ENCODE data around the gene SRSF7. TPM values are rescaled to one million over a fixed set of nuclear protein-coding genes. Genes with fewer than 3 reads are reported as not detected.
"Not testable (repeated sequence)": the region's sequence is repeated elsewhere in the genome, so short reads cannot be mapped to it uniquely, and the experiment has no call there.

The SRSF7 gene
- total RNA-seq, 1 donor from 2014 or later = 417 TPM

DNA sequence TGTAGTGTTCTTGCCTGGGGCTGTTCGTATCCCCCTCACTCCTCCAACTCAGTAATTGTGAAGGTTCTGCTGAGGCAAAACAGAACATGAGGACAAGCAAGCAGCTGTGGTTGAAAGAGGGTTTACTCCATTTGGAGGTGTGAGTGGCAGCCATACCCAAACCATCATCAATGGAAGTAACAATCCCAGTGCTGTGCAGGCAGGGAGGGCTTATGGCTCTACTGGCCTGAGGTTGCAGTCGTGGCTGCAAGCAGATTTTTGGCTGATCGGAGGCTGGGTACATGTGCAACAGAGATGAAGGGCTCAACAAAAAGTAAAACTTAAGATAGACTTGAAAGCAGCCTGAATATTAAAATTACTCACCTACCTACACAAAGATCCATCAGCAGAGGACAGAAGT is 13.2 kb downstream of the SRSF7 start:
- Mint-ChIP-seq H3K36me3 (ENCODE audit: low read depth) (peaks cover 36% of the 10 kb centered on the region), H3K9me3 (no peaks in the 10 kb centered on the region), H3K4me3 (no peak overlapping the region), H3K4me1 (ENCODE audit: low read depth) (peaks cover 6% of the 10 kb centered on the region), H3K27me3 (ENCODE audit: insufficient read depth) (no peaks in the 10 kb centered on the region), H3K27ac (peak overlapping the region; percentile 49)
- intact Hi-C loops (cut with micrococcal nuclease) = no loop called here
- DNase-seq (ENCODE audit: low spot score) = no peak

DNA sequence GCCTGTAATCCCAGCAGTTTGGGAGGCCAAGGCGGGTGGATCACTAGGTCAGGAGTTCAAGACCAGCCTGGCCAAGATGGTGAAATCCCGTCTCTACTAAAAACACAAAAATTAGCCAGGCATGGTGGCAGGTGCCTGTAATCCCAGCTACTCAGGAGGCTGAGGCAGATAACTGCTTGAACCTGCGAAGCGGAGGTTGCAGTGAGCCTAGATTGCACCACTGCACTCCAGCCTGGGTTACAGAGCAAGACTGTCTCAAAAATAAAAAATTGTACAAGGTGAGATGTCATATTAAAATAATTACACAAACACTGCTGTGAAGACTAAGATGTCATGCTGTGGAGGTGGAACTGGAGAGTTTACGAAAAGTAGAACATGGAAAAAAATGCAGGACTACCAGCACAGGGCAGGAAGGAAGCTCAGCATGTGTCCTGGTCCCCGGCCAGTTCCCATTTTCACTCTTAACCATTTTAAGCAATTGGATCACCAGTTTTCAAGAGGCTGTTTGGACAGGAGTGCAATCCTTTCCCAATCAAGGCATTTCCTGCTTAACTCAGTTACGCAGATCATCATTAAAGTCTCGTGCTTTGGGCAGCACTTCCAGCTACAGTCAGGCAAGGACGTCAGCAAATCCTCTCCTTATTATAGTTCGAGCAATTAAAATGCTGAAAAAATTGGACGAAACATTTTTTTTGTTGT is 14.0 kb downstream of the SRSF7 start:
- intact Hi-C loops (cut with micrococcal nuclease); DNase-seq (ENCODE audit: low spot score); H3K27me3 Mint-ChIP-seq (ENCODE audit: insufficient read depth); H3K4me1 Mint-ChIP-seq (ENCODE audit: low read depth); H3K9me3 Mint-ChIP-seq; H3K4me3 Mint-ChIP-seq; H3K27ac Mint-ChIP-seq: not testable (repeated sequence)
- H3K36me3 Mint-ChIP-seq (ENCODE audit: low read depth) = peaks cover 34% of the 10 kb centered on the region

DNA sequence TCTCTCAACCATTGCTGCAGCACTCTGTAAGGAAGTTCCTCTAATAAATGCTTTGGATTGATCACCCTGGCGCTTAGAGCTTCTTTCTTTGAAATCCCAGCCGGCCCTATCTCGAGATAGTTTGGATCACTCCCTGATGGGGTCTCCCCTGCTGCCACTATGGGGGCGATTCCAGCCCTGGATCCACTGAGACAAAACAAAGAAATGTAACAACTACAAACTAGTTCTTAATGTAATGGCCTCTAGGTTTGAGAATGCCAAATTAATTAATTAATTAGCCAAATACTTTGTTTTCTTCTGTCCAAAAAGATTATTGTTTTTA is 15.2 kb downstream of the SRSF7 start:
- H3K4me1 Mint-ChIP-seq (ENCODE audit: low read depth) = peaks cover 3% of the 10 kb centered on the region
- H3K27ac Mint-ChIP-seq = no peak overlapping the region
- H3K9me3 Mint-ChIP-seq = no peaks in the 10 kb centered on the region
- H3K4me3 Mint-ChIP-seq = no peak overlapping the region
- peaks cover 37% of the 10 kb centered on the region for H3K36me3 Mint-ChIP-seq (ENCODE audit: low read depth)
- no peaks in the 10 kb centered on the region for H3K27me3 Mint-ChIP-seq (ENCODE audit: insufficient read depth)
- DNase-seq (ENCODE audit: low spot score) = no peak
- intact Hi-C loops (cut with micrococcal nuclease) = no loop called here

DNA sequence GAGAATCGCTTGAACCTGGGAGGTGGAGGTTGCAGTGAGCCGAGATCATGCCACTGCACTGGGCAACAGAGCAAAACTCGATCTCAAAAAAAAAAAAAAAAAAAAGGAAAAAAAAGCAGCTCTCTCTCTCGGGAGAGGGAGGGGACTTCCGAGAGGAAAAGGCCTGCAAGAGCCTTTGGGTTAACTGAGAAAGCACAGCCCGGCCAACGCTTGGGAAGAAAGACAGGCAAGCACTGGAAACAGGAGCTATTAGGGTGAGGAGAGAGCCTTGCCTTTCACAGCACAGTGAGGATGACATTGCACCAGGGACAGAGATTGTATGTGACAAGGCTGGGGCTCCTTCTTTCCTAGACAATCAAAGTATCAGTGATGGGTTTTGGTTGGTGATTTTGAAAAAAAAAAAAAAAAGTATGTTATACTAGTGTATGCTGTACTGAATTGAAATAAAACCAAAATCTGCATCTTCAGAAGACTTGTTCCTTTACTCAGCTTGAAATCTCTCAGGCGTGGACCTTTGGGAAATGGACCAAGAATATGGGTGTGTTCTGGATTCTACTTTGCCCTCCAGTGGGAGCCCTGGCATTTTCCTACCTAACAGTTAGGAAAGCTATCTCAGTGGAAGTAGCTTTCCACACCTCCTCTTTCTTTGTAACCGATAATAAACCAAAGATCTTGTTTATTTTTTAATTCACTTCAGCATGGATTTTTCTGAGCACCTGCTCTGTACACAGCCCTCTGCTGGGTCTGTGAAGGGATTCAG is 16.7 kb downstream of the SRSF7 start:
- intact Hi-C loops (cut with micrococcal nuclease) = no loop called here
- Mint-ChIP-seq H3K27ac (peak overlapping the region; percentile 35), H3K9me3 (no peaks in the 10 kb centered on the region), H3K27me3 (ENCODE audit: insufficient read depth) (no peaks in the 10 kb centered on the region), H3K4me1 (ENCODE audit: low read depth) (no peaks in the 10 kb centered on the region), H3K36me3 (ENCODE audit: low read depth) (peaks cover 38% of the 10 kb centered on the region), H3K4me3 (no peak overlapping the region)
- DNase-seq (ENCODE audit: low spot score) = no peak

DNA sequence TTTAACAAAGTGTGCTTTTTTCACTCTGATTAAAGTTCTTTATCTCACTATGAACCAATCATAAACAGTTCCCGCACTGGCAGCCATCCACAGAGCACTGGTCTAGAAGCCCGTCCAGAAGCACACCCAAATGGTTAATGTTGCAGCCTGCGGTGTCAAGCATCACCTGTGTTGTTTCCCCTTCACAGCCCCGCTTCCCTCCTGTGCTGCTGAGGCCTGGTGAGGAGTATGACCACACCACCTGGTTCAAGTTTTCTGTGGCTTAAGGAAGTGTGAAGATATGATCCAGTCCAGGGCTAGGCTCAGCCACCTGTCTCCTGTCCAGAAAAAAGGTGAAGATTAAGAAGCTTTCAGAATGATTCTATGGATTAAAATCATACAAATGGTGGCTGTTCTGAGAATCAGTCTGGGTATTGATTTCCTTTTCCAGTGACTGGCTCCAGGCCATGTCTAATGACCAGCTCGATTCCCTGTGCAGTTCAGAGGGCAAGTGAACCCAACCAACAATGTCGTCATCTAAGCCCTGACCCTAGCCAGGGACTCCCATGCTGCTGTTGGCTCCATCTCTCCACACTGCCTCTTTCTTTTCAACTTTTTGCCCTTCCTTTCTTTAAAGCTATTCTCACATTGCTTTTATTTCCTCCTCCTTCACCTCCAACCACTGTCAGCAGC is 17.7 kb downstream of the SRSF7 start:
- Mint-ChIP-seq H3K4me1 (ENCODE audit: low read depth) (no peaks in the 10 kb centered on the region), H3K4me3 (no peak overlapping the region), H3K27me3 (ENCODE audit: insufficient read depth) (no peaks in the 10 kb centered on the region), H3K27ac (peak overlapping the region; percentile 69), H3K9me3 (no peaks in the 10 kb centered on the region), H3K36me3 (ENCODE audit: low read depth) (peaks cover 32% of the 10 kb centered on the region)
- DNase-seq (ENCODE audit: low spot score) = no peak
- intact Hi-C loops (cut with micrococcal nuclease) = no loop called here

DNA sequence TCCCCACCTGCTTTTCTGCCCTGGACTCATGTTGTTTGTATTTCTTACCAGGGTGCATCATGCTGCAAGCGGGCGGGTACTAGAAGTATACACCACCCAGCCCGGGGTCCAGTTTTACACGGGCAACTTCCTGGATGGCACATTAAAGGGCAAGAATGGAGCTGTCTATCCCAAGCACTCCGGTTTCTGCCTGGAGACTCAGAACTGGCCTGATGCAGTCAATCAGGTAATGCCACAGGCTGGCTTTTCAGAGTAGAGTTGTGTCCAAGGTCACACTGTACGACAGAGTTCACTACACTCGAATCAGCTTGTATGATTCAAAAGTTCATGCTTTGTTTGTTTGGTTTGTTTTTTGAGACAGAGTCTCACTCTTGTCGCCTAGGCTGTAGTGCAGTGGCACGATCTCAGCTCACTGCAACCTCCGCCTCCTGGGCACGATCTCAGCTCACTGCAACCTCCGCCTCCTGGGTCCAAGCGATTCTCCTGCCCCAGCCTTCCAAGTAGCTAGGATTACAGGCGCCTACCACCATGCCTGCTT is 19.4 kb downstream of the SRSF7 start:
- no peaks in the 10 kb centered on the region for H3K27me3 Mint-ChIP-seq (ENCODE audit: insufficient read depth)
- no peaks in the 10 kb centered on the region for H3K9me3 Mint-ChIP-seq
- no peak overlapping the region for H3K4me3 Mint-ChIP-seq
- peak overlapping the region; percentile 4 for H3K27ac Mint-ChIP-seq
- H3K4me1 Mint-ChIP-seq (ENCODE audit: low read depth) = no peaks in the 10 kb centered on the region
- no peak for DNase-seq (ENCODE audit: low spot score)
- peaks cover 25% of the 10 kb centered on the region for H3K36me3 Mint-ChIP-seq (ENCODE audit: low read depth)
- intact Hi-C loops (cut with micrococcal nuclease) = no loop called here

DNA sequence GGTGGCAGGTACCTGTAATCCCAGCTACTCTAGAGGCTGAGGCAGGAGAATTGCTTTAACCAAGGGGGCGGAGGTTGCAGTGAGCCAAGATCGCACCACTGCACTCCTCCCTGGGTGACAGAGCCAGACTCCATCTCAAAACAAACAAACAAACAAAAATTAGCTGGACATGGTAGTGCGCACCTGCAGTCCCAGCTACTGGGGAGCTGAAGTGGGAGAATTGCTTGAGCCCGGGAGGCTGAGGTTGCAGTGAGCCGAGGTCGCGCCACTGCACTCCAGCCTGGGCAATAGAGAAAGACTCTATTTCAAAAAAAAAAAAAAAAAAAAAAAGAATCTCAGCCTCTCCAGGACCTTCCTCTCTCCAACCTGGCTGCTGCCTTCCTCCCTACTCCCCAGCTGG is 20.1 kb downstream of the SRSF7 start:
- Mint-ChIP-seq H3K27ac (no peak overlapping the region), H3K27me3 (ENCODE audit: insufficient read depth) (no peaks in the 10 kb centered on the region), H3K4me1 (ENCODE audit: low read depth) (peaks cover under 1% of the 10 kb centered on the region), H3K4me3 (no peak overlapping the region), H3K36me3 (ENCODE audit: low read depth) (peaks cover 25% of the 10 kb centered on the region), H3K9me3 (no peaks in the 10 kb centered on the region)
- DNase-seq (ENCODE audit: low spot score) = no peak
- intact Hi-C loops (cut with micrococcal nuclease) = no loop called here

DNA sequence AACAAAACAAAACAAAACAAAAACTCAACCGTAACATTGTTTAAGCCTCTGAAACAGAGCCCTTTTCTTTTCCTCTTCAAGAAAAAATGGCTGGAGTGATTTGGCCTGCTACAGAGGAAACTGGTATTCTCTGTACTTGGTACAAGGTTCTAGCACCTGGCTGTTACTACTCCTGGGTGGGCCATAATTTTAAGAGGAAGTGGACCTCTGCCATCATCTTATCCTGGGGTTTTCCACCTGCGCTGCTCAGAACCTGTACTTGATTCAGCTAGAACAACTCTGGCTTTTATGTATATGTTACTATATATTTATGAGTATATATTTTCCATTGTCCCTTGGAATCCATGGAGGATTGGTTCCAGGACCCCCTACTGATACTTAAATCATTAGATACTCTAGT is 22.5 kb downstream of the SRSF7 start:
- no peak overlapping the region for H3K27ac Mint-ChIP-seq
- H3K36me3 Mint-ChIP-seq (ENCODE audit: low read depth) = peaks cover 27% of the 10 kb centered on the region
- no peak overlapping the region for H3K4me3 Mint-ChIP-seq
- intact Hi-C loops (cut with micrococcal nuclease) = no loop called here
- no peaks in the 10 kb centered on the region for H3K9me3 Mint-ChIP-seq
- no peaks in the 10 kb centered on the region for H3K27me3 Mint-ChIP-seq (ENCODE audit: insufficient read depth)
- DNase-seq (ENCODE audit: low spot score) = no peak
- H3K4me1 Mint-ChIP-seq (ENCODE audit: low read depth) = peaks cover 20% of the 10 kb centered on the region

DNA sequence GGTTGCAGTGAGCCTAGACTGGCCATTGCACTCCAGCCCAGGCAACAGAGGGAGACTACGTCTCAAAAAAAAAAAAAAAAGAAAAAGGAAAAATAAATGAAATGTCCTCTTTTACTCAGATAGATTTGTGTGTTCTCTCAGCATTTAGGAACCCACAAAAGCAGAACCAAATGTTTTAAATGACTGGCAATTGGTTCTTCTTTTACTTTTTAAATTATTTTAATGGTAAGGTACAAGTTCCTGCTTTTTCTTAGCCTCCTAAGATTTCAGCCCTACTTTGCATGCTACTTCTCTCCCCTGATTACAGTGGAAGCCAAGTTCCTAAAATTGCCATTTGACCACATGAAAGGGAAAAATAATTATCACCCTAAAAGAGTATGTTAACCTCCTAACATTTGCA is 23.5 kb downstream of the SRSF7 start:
- Mint-ChIP-seq H3K4me1 (ENCODE audit: low read depth) (peaks cover 30% of the 10 kb centered on the region), H3K27ac (peak overlapping the region; percentile 2), H3K36me3 (ENCODE audit: low read depth) (peaks cover 23% of the 10 kb centered on the region), H3K4me3 (no peak overlapping the region), H3K9me3 (no peaks in the 10 kb centered on the region), H3K27me3 (ENCODE audit: insufficient read depth) (no peaks in the 10 kb centered on the region)
- no peak for DNase-seq (ENCODE audit: low spot score)
- intact Hi-C loops (cut with micrococcal nuclease) = no loop called here

DNA sequence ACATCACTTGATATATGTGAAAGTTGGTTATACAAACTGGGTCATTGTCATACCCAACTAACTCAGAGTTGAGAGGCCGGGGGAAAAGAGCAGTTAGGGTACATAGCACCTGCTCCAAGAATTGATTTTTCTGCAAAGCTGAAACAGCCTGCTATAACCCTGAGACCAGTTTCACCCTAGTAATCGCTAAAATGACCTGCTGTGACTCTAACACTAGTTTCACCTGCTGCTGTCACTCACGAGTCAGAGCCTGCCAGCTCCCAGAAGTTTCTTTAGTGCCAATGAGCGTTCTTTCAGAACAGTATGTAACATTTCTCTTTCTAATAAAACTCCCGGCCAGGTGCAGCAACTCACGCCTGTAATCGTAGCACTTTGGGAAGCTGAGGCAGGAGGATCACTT is 28.0 kb downstream of the SRSF7 start:
- Mint-ChIP-seq H3K27me3 (ENCODE audit: insufficient read depth) (no peaks in the 10 kb centered on the region), H3K27ac (peak overlapping the region; percentile 94), H3K36me3 (ENCODE audit: low read depth) (peaks cover 39% of the 10 kb centered on the region), H3K9me3 (peaks cover 6% of the 10 kb centered on the region), H3K4me3 (peak overlapping the region; percentile 74), H3K4me1 (ENCODE audit: low read depth) (peaks cover 54% of the 10 kb centered on the region)
- no peak for DNase-seq (ENCODE audit: low spot score)
- intact Hi-C loops (cut with micrococcal nuclease) = loop anchor here (2.0 to 5.0 kb wide), 5 partner anchors 32 to 406 kb away; no protein-coding TSS in a partner anchor

DNA sequence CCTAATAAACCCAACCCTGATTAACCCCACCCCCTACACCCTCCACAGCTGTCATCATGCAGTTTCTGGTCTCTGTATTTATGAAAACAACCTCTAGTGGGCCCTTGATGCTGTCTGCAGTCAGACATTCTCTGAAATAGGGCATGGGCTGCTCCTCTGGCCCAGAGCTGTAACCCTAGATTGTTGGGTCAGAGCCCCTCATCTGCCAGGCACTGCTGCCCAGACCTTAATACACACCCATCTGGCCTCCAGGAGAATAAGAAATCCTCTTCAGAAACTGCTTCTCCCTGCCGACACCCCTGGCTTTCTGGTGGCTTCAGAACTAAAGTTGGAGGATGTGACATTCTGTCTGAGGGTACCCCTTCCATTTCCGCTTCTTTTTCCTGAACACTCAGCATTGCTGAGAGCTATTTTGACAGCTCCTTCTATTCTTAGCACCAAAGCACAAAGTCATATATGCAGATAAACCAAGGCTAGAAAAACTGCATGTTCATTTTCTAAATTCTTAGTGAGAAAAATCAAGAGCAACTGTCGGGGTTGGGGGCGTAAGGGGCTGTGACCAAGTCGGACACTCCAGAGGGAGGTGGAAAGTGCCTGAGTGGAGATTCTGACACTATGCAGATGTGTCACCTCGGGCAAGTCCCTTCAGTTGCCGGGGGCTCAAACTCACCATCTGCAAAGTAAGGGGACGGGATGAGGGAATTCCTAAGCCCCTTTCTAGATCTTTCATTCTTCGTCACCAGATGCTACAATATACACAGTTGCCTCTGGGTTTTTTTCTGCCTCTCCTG is 28.7 kb downstream of the SRSF7 start:
- intact Hi-C loops (cut with micrococcal nuclease) = loop anchor here (1.0 to 5.0 kb wide), 11 partner anchors 13 to 405 kb away; partner anchors contain the start of gene SRSF7
- peaks cover 40% of the 10 kb centered on the region for H3K36me3 Mint-ChIP-seq (ENCODE audit: low read depth)

DNA sequence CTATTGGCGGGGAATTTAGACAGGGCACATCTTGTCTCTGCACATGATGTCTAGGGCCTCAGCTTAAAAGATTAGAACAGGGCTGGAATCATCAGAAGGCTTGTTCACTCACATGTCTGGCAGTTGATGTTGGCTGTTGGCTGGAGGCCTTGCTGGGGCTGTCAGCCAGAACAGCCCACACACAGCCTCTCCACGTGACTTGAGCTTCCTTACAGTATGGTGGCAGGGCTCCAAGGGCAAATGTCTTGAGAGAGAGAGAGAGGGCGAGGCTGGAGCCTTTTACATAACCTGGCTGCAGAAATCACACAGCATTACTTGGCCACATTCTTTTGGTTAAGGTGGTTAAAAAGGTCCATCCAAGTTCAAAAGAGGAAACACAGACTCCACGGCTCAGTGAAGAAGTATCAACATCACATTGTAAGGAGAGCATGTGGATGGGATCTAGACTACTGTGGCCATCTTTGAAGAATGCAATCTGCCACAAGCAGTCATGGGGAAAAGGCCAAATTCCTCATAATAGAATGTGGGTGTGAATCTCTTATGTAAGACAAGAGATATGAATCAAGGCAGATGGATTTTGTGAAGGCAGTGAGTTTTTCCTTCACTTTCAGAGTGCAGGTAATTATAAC is 30.4 kb downstream of the SRSF7 start:
- no peak for DNase-seq (ENCODE audit: low spot score)
- H3K4me1 Mint-ChIP-seq (ENCODE audit: low read depth) = peaks cover 59% of the 10 kb centered on the region
- intact Hi-C loops (cut with micrococcal nuclease) = loop anchor here (5.0 kb wide), 2 partner anchors 38 to 403 kb away; no protein-coding TSS in a partner anchor
- no peaks in the 10 kb centered on the region for H3K27me3 Mint-ChIP-seq (ENCODE audit: insufficient read depth)
- H3K36me3 Mint-ChIP-seq (ENCODE audit: low read depth) = peaks cover 48% of the 10 kb centered on the region
- H3K4me3 Mint-ChIP-seq = peak overlapping the region; percentile 40
- H3K27ac Mint-ChIP-seq = peak overlapping the region; percentile 87
- H3K9me3 Mint-ChIP-seq = peaks cover 6% of the 10 kb centered on the region

More for the DNA sequence above, 28.7 kb downstream of the SRSF7 start:
- Mint-ChIP-seq H3K4me1 (ENCODE audit: low read depth) (peaks cover 54% of the 10 kb centered on the region), H3K9me3 (peaks cover 6% of the 10 kb centered on the region), H3K27ac (peak overlapping the region; percentile 94), H3K4me3 (peak overlapping the region; percentile 74), H3K27me3 (ENCODE audit: insufficient read depth) (no peaks in the 10 kb centered on the region)
- peak; percentile 20 for DNase-seq (ENCODE audit: low spot score)
